AG08395 (cell line): Measurements from ENCODE around the gene CDK6.

Source experiments
- DNase-seq: peaks from one replicate; pipeline ENCODE4 v3.0.0; 2012; ENCODE audit warnings: mixed read lengths, low spot score

The CDK6 gene

GRCh38 chr7:92845736-92846135 lies 9.4 kb upstream of the CDK6 start:
- no peak for DNase-seq

GRCh38 chr7:92843781-92844180 lies 7.4 kb upstream of the CDK6 start:
- DNase-seq: no peak

- peak; percentile 56 for DNase-seq
Measured at GRCh38 chr7:92843034-92843760, 6.8 kb upstream of the CDK6 start.

GRCh38 chr7:92841192-92841591 lies 4.8 kb upstream of the CDK6 start:
- DNase-seq: no peak

- DNase-seq: no peak
Measured at GRCh38 chr7:92840316-92840715, 3.9 kb upstream of the CDK6 start.

GRCh38 chr7:92839901-92840300 lies 3.5 kb upstream of the CDK6 start:
- no peak for DNase-seq

GRCh38 chr7:92838934-92839333 lies 2.6 kb upstream of the CDK6 start:
- no peak for DNase-seq

GRCh38 chr7:92837000-92837749 lies 802 bp upstream of the CDK6 start:
- DNase-seq: peak; percentile 7

GRCh38 chr7:92835851-92836488 lies 403 bp downstream of the CDK6 start:
- peak; percentile 5 for DNase-seq

- DNase-seq: peak; percentile 50
Measured at GRCh38 chr7:92835261-92835850, 1.0 kb downstream of the CDK6 start.

- peak; percentile 3 for DNase-seq
Measured at GRCh38 chr7:92834507-92835260, 1.7 kb downstream of the CDK6 start.

GRCh38 chr7:92833766-92834506 lies 2.4 kb downstream of the CDK6 start:
- DNase-seq: peak; percentile 58

GRCh38 chr7:92833024-92833765 lies 3.2 kb downstream of the CDK6 start:
- DNase-seq: peak; percentile 58

- no peak for DNase-seq
Measured at GRCh38 chr7:92832534-92833023, 3.8 kb downstream of the CDK6 start.

- peak; percentile 55 for DNase-seq
Measured at GRCh38 chr7:92831716-92832533, 4.4 kb downstream of the CDK6 start.

GRCh38 chr7:92830532-92831110 lies 5.8 kb downstream of the CDK6 start:
- DNase-seq: no peak

- no peak for DNase-seq
Measured at GRCh38 chr7:92830027-92830426, 6.3 kb downstream of the CDK6 start.

- no peak for DNase-seq
Measured at GRCh38 chr7:92827464-92828120, 8.8 kb downstream of the CDK6 start.
